GM18505 (cell line): ENCODE measurements around the gene TTN.
A peak's percentile ranks its signal among the peaks of the same experiment; 100 is the strongest.
"Not testable (repeated sequence)": the region's sequence is repeated elsewhere in the genome, so short reads cannot be mapped to it uniquely, and the experiment has no call there.

Source experiments
- ATAC-seq: cut with Tn5 transposase; IDR thresholded peaks from one replicate; pipeline ENCODE4 v1.9.1; 2021; ENCODE audit not compliant: unreplicated experiment
- POLR2A ChIP-seq: IDR thresholded peaks from 4 replicates; pipeline ENCODE4 v1.6.1; 2011; ENCODE audit warnings: borderline replicate concordance; ENCODE audit not compliant: insufficient read depth, insufficient read length; ENCODE audit errors: extremely low read depth

Gene TTN

DNA sequence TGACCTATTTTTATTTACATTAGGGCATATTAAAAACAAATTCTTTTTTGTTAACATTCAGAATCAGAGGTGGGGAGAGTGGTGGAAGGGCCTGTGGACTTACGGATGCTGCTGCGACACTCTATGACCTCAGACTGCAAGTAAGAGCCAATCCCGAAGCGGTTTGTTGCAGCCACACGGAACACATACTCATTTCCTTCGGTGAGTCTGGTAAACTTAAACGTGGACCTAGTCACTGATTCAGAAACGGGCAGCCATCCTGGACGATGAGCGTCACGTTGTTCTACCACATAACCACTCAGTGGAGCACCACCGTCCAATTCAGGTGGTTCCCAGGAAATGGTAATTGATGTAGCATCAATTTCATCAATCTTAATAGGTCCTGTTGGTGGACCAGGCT is 265.1 kb downstream of the TTN start:
- ATAC-seq = no peak
- no peak for TF ChIP-seq POLR2A

DNA sequence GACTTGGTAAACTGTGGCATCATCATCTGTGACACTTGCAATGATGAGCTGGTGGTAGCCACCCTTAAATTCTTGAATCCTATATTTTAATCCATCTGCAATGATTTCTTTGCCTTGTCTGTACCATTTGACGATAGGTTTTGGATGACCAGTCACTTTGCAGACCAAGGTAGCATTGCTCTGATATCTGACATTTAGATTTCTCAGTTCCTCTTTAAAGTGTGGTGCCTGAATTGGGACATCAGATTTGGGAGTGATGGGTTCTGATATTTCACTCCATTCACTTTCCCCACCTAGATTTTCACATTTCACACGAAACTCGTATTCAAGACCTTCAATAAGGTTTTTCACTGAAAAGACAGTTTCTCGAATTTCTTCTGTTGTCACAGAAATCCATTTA is 271.2 kb downstream of the TTN start:
- ATAC-seq = no peak
- no peak for TF ChIP-seq POLR2A

DNA sequence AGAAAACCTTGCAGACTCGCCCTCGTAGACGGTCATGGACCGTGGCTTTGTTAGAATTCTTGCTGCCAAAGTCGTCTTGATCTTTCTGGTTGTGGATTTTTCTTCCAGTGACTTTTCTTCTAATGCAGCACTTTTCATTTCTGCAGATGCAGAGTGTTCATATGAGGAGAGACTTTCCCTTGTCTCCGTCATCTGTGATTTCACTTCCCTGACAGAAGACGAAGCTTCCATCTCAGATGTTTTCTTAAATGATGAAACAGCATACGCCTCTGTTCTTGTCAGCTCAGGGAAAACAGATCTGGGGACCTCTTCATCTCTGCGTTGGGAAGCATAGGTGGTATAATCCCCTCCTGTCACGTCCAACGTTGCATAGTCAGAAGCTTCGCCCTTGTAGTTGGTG is 276.1 kb downstream of the TTN start:
- no peak for TF ChIP-seq POLR2A
- ATAC-seq = no peak

DNA sequence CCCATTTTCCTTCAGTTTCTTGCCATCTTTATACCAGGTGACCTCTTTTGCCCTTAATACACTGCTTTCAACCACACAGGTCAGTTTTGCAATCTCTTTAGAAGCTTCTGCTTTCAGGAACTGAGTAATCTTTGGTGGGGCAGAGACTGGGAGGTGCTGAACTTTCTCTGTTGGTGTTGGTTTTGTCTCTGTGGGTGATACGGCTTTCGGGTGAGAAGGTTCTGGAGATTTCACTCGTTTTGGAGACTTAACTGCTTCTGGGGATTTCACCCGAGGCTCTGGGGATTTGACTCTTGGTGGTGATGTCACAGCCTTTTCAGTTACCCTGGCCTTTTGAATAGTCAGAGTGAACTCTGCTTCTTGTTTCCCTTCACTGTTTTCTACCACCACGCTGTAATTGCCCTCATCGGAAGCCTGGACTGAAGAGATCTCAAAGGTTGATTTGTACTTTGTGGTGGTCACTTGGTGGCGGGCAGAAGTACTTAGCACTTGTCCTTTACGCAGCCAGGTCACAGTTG is 276.5 kb downstream of the TTN start:
- no peak for TF ChIP-seq POLR2A
- peak; percentile 94 for ATAC-seq

DNA sequence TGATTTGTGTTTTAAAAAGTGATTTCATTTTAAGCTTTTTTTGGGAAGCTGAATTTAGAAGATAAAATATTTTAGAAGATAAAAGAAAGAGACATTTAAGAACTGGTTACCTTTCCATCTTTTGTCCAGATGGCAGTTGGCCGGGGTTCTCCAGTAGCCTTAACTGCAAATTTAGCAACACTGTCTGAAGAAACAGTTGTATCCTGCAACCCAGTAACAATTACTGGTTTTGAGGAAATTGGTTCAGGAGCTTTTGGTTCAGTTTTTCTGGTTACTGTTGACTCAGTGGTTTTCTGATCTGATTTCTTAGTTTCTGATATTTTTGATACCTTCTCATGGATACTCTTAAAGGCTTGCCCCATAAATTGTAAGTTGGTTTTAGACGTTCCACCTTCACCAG is 277.1 kb downstream of the TTN start:
- ATAC-seq = no peak
- no peak for TF ChIP-seq POLR2A

DNA sequence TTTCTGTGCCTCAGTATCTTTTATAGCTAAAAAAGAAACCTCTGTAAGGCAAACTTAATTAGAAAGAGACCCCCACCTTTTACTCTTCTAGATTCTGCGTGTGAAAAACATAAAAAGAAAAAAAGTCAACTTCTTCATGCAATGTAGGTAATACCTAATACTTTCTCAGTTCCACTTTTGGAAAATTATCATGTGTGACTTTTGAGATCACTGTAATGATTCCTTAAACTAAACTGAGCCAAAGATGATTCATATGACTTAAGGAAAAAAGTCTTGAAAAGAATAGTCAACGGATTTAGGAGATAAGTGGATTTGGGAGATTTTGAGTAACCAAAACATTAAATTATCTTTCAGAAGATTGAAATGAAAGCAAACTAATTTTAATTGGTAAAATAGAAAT is 278.0 kb downstream of the TTN start:
- TF ChIP-seq POLR2A = no peak
- no peak for ATAC-seq

DNA sequence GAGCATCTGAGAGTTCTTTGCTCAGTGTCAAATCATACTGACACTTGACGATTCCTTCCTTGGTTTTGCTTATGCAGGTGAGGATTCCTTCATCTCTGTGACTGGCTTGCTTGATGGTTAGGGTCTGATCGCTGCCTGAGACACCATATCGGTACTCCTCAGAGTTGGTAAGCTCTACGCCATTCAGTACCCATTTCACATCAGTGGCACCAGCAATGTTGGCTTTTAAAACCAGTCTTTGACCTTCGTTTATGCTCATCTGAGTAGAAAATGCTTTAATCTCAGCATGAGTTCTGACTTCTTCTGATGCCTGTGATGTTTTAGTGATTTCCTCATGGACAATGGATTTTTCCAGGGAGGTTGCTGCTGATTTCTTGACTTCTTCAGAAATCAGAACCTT is 278.6 kb downstream of the TTN start:
- ATAC-seq = no peak
- TF ChIP-seq POLR2A = no peak

DNA sequence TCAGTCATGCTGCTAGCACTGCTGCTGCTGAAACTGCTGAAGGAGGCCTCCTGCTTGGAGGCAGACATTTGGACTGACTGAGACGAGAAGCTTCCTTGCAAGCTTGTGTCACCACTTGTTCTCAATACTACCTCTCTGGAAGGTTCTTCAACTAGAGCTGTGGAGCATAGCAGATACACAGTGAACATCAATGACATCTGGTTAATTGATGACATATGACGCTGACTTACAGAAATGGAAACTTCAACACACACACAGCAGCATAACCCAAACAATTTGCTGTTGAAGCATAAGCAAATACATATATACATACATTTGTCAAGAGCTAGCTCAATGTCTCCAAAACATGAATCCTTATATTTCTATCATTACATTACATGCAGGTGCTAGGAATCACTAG is 279.6 kb downstream of the TTN start:
- ATAC-seq = no peak
- no peak for TF ChIP-seq POLR2A

DNA sequence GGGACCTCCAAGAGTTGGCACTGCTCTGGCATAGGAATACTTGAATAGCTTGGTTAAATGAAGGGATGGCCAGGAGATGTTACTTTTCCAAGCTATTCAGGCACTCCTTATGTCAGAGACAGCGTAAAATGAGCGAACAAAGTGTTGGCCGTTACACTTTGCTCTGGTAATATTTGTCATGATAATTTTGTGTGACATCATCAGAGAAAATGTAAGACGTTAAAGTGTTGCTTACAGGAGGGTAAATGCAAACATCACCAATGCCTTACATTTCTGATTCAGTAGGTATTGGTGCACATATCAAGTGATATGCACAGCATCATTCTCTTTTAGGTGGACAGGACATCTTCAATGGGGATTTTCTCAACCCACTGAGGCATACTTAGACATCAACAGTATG is 281.0 kb downstream of the TTN start:
- TF ChIP-seq POLR2A = no peak
- no peak for ATAC-seq

DNA sequence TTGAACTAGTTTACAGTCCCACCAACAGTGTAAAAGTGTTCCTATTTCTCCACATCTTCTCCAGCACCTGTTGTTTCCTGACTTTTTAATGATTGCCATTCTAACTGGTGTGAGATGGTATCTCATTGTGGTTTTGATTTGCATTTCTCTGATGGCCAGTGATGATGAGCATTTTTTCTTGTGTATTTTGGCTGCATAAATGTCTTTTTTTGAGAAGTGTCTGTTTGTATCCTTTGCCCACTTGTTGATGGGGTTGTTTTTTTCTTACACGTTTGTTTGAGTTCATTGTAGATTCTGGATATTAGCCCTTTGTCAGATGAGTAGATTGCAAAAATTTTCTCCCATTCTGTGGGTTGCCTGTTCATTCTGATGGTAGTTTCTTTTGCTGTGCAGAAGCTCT is 281.8 kb downstream of the TTN start:
- not testable (repeated sequence) for ATAC-seq

DNA sequence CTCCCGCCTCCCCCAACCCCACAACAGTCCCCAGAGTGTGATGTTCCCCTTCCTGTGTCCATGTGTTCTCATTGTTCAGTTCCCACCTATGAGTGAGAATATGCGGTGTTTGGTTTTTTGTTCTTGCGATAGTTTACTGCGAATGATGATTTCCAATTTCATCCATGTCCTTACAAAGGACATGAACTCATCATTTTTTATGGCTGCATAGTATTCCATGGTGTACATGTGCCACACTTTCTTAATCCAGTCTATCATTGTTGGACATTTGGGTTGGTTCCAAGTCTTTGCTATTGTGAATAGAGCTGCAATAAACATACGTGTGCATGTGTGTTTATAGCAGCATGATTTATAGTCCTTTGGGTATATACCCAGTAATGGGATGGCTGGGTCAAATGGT is 282.2 kb downstream of the TTN start:
- ATAC-seq = not testable (repeated sequence)

DNA sequence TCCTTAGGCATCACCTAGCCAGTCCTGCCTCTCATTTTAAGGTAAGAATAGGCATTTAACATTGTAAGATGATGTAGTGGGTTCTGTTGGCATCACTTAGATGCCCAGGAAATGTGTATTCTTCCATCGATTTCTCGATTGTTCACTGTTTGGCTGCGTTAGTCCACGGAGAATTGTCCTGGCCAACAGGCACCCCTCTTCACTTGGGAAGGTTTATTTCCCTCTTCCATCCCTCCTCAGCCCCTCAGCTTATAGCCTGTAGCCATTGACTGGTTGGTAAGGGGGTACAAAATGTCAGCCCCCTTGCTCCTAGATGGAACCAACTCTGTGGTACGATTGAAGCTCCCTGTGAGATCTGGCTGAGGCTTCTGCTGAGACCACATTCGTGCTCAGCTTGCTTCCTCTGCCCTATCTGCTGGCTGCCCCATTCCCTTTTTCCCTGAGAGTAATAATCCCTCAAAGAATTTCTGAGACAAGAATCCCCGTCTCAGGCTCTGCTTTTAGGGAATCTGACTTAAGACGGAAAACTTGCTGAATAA is 283.6 kb downstream of the TTN start:
- TF ChIP-seq POLR2A = no peak
- ATAC-seq = peak; percentile 21

DNA sequence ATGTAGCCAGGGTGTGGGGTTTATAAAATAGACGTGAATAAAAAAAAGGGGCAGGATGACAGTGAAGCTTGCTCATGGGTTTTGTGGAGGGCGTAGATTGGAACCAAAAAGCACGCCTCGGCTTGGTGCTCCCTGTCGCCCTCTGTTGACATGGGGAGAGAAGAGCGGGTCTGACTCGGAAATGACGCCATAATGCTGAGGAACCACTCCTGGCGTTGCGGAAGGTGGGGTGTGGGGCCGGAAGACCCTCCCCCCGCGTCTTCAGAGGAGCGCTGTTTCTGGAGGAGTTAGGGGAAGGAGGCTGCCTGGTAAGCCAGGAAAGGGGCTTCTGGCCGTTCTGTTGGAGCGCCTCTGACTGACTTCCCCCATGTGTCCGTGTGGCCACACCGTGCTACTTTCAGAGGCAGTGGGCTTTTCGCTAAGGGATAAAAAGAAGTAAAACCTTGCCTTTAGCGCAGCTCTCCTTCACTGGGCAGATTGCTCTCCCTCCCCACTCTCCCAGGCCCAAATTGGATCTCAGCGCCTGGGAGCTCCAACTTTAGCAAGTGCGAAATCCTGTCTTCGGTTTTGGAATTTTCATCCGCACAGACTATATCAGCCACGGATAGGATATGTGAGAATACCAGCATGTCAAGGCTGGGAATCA is 284.1 kb downstream of the TTN start:
- peak; percentile 97 for ATAC-seq
- peak; percentile 88 for TF ChIP-seq POLR2A

DNA sequence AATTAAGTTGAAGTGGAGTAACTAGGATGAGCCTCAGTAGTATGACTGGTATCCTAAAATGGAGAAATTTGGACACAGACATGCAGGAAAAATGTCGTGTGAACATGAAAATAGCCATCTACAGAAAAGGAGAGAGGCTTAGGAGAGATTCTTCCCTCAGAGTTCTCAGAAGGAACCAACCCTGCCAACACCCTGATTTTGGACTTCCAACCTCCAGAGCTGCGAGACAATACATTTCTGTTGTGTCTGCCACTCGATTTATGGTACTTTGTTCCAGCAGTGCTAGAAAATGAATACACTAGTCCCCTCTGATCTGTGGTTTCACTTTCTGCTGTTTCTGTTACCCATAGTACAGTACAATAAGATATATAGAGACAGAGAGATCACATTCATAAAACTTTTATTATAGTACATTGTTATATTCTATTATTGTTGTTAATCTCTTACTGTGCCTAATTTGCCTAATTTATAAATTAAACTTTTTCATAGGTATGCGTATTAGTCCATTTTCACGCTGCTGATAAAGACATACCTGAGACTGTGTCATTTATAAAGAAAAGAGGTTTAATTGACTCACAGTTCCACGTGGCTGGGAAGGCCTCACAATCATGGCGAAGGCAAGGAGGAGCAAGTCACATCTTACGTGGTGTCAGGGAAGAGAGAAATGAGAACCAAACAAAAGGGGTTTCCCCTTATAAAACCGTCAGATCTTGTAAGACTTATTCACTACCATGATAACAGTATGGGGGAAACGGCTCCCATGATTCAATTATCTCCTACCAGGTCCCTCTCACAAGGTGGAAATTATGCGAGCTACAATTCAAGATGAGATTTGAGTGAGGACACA is 285.7 kb downstream of the TTN start:
- no peak for TF ChIP-seq POLR2A
- no peak for ATAC-seq
